Brain microvascular endothelial cell (primary cell): ENCODE data around the gene SLCO2A1.

Source experiments
- DNase-seq: peaks from one replicate; pipeline ENCODE4 v3.0.0-alpha.2; 2020
- H3K27ac ChIP-seq: fragments of 250-450 bp; sonication (Bioruptor Pico); 2 replicates; pipeline ENCODE4 v1.5.1; 2020; ENCODE audit warnings: mild to moderate bottlenecking, moderate library complexity
- H3K27me3 ChIP-seq: fragments of 250-450 bp; sonication (Bioruptor Pico); replicated peaks from 2 replicates; pipeline ENCODE4 v1.5.1; 2020; ENCODE audit warnings: mild to moderate bottlenecking
- H3K36me3 ChIP-seq: fragments of 250-450 bp; sonication (Bioruptor Pico); replicated peaks from 2 replicates; pipeline ENCODE4 v1.5.1; 2020; ENCODE audit warnings: mild to moderate bottlenecking
- H3K4me3 ChIP-seq: 2 replicates; pipeline ENCODE4 v1.5.1; 2011; ENCODE audit warnings: low read depth, mild to moderate bottlenecking, control low read depth, low read length, moderate library complexity
- in situ Hi-C: cut with HindIII; loops from 2 replicates; pipeline ENCODE4 v1.10.0; 2017; ENCODE audit warnings: low sequenced_read_pairs, low pct_ligation_motif_present
- TF ChIP-seq, protein P1 (sequence below): IDR thresholded peaks from 2 replicates; pipeline ENCODE4 v1.5.1; 2011; ENCODE audit warnings: low read depth, mild to moderate bottlenecking, moderate library complexity, low read length, control low read depth, inconsistent platforms; ENCODE audit errors: missing control alignments

Gene SLCO2A1

DNA sequence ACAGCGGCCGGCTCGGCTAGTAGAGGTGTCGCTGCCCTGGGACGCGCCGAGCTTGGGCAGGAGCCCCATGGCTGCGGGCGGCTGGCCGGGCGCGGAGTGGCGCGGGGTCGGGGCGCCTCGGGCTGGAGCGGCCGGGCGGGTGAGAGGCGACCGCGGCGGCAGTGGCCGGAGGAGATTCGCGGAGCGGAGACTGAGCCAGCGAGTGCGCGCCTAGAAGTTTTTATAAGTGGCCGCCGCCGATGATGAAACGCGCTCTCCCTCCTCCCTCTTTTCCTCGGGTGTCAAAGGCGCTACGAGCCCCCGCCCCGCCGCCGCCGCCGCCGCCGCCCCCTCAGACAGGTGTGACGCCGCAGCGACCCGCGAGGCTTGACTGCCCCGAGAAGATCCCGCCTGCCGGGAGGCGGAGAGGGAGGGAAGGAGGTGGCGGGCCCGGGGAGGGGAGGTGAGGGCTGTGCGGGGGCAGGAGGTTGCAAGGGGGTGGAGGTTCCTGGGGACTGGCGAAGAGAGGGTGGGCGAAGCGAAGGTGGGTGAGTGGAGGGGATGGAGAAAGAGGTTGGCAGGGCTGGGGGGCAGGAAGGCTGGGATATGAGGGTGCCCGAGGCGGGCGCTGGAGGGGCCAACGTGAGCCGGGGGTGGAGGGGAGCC, at the start of gene SLCO2A1:
SLCO2A1 (minus strand) TSS at position 192 of the 645 bp plus-strand sequence; CDS start at position 69, 123 bp downstream.
- Histone ChIP-seq H3K36me3 (no peaks in the 10 kb centered on the region), H3K27me3 (peaks cover 19% of the 10 kb centered on the region), H3K4me3 (peak within 1 kb of the TSS; percentile 54), H3K27ac (no peak within 1 kb of the TSS)
- TF ChIP-seq, protein P1, sequence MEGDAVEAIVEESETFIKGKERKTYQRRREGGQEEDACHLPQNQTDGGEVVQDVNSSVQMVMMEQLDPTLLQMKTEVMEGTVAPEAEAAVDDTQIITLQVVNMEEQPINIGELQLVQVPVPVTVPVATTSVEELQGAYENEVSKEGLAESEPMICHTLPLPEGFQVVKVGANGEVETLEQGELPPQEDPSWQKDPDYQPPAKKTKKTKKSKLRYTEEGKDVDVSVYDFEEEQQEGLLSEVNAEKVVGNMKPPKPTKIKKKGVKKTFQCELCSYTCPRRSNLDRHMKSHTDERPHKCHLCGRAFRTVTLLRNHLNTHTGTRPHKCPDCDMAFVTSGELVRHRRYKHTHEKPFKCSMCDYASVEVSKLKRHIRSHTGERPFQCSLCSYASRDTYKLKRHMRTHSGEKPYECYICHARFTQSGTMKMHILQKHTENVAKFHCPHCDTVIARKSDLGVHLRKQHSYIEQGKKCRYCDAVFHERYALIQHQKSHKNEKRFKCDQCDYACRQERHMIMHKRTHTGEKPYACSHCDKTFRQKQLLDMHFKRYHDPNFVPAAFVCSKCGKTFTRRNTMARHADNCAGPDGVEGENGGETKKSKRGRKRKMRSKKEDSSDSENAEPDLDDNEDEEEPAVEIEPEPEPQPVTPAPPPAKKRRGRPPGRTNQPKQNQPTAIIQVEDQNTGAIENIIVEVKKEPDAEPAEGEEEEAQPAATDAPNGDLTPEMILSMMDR, result no peak
- in situ Hi-C loops, result no loop called here
- DNase-seq, result no peak

DNA sequence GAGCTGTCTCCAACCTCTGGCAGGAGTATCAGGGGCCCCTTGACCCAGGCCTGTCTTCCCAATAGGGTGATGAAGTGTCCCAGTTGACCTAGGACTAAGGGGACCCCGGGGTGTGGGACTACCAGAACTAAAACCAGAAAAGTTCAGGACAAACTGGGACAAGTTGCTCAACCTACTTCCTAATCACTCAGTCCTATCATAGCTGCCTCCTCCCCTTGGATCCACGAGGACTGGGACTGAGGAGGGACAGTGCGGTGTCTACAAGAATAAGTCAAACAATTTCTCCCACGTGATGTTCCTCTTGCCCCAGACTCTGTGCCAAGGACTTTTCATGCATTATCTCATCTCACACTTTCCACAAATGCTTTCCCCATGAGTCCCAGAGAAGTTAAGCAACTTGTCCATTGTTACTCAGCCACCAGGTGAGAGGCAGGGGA, 49.4 kb upstream of the SLCO2A1 start:
- Histone ChIP-seq H3K27ac (no peak overlapping the region), H3K36me3 (no peaks in the 10 kb centered on the region), H3K27me3 (no peaks in the 10 kb centered on the region), H3K4me3 (no peak overlapping the region)
- TF ChIP-seq, protein P1, result no peak
- in situ Hi-C loops, result no loop called here
- no peak for DNase-seq

DNA sequence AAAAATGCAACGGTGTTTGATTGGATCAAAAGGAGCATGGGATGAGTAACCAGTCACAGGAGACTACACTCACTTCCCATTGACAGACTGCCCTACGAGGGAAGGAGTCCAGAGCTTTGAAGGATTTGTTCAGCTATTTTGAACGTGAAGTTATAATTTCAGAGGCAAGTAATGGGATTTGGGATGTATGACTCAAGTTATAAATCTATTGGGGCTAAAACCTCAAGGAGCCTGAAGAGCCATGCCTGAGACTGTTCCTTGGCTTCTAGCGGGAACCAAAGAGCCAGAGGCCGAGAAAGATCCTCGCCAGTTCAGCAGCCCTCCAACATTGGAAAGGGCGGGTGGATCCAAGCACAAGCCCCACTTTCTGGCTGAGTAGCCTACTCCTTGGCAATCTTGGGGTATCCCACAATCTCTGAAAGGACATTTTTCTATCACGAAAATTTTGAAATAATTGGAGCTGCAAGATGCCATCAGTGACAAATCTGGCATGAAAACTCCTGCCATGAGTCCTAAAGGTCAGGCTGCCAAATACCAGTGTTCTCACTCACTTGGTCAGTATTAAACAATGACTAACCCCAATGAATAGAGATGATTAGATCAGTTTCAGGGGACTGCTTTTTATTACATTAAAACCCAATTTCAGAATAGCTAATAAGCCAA, 48.6 kb upstream of the SLCO2A1 start:
- TF ChIP-seq, protein P1, result no peak
- DNase-seq, result no peak
- in situ Hi-C loops, result no loop called here
- H3K27ac ChIP-seq, result no peak overlapping the region
- H3K4me3 ChIP-seq, result no peak overlapping the region
- H3K36me3 ChIP-seq, result no peaks in the 10 kb centered on the region
- H3K27me3 ChIP-seq, result no peaks in the 10 kb centered on the region

DNA sequence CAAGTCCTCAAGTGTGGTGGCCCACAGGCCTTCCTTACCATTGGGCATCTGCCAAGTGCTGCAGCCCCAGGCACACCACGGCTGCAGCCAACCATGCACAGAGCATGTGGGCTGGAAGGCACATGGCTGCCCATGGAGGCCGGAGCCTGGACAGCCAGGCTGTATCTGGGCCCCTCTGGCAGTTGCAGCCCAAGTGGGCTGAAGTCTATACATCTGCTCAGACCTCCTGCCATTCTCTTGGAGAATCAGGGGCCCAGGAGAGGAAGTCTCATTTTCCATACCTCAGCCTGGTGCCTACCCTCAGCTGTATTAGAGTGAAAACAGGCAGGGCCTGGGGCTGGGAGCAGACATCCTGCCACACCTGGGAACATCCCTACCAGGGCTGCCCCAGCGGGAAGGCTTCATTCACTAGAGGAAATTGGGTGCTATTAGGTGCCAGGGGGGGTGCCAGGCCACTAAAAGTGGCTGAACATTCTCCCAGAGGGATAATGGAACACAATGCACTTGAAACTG, 48.0 kb upstream of the SLCO2A1 start:
- DNase-seq, result no peak
- Histone ChIP-seq H3K27ac (no peak overlapping the region), H3K36me3 (no peaks in the 10 kb centered on the region), H3K4me3 (no peak overlapping the region), H3K27me3 (no peaks in the 10 kb centered on the region)
- TF ChIP-seq, protein P1, result no peak
- in situ Hi-C loops, result no loop called here

DNA sequence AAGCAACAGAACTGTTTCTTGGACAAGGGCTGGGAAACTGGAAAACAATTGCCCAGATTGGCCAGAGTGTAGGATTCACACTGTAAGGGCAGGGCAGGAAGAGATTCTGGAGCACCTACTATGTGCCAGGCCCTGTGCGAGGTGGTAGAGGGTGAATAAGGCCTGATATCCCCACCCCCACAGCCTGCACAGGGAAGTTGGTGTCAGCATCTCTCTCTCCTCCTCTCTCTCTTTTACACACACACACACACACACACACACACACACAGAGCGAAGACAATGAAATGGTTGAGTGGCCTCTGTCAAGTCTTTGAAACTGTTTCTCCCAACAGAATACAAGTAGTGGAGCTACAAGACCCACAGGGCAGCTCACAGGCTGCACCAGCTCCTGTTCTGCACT, 47.1 kb upstream of the SLCO2A1 start:
- H3K27ac ChIP-seq, result no peak overlapping the region
- no peak for DNase-seq
- no peaks in the 10 kb centered on the region for H3K27me3 ChIP-seq
- no peaks in the 10 kb centered on the region for H3K36me3 ChIP-seq
- H3K4me3 ChIP-seq, result no peak overlapping the region
- in situ Hi-C loops, result no loop called here
- TF ChIP-seq, protein P1, result no peak
